ENCODE measurements around the gene PSMC3.
A peak's percentile ranks its signal among the peaks of the same experiment; 100 is the strongest.

Gene PSMC3

DNA sequence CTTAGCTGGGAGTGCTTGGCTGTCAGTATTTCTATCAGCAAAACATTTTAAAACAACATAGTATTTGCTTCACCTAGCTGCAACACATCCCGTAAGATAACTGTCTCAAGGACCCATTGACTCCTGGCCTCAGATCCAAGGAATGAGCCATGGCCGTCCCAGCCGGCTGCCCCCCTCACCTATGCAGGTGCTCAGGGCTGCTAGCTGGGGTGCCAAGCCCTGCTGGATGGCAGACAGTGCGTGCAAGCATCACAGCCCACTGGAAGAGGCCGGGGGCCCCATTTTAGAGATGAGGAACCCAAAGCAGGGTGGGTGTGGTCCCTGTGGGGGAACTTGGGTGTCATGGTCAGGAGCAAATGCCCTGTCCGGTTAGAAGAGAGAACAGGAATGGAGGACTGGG, 8.5 kb downstream of the PSMC3 start:
- TF ChIP-seq SIN3A (IDR thresholded peaks at IDR 0.05; ENCODE audit: borderline replicate concordance, insufficient read depth, low read length) (no peak), FOXP2 (optimal IDR thresholded peaks at IDR 0.05; ENCODE audit: borderline replicate concordance, extremely low read depth, extremely low read length, insufficient read depth) (no peak), POLR2AphosphoS5 (IDR thresholded peaks at IDR 0.05; ENCODE audit: low read depth, low read length) (peak; percentile 36; the same call in 1 of the 2 replicates), REST (IDR thresholded peaks at IDR 0.05; ENCODE audit: insufficient read depth in 1 of 2, low read depth in 2 of 2, low read length in 2 of 2) (no peak), TAF1 (IDR thresholded peaks at IDR 0.05; ENCODE audit: borderline replicate concordance, insufficient read depth, low read length) (no peak)

DNA sequence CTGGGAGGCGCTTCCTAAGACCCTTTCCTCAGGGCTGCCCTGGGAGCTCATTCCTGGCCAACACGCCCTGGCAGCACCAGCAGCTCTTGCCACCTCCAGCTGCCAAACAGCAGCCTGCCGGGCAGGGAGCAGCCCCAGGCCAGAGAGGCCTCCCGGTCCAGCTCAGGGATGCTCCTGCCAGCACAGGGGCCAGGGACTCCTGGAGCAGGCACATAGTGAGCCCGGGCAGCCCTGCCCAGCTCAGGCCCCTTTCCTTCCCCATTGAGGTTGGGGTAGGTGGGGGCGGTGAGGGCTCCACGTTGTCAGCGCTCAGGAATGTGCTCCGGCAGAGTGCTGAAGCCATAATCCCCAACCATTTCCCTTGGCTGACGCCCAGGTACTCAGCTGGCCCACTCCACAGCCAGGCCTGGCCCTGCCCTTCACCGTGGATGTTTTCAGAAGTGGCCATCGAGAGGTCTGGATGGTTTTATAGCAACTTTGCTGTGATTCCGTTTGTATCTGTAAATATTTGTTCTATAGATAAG, 10.2 kb downstream of the PSMC3 start:
- TF ChIP-seq REST (IDR thresholded peaks at IDR 0.05; ENCODE audit: insufficient read depth in 1 of 2, low read depth in 2 of 2, low read length in 2 of 2) (no peak), FOXP2 (optimal IDR thresholded peaks at IDR 0.05; ENCODE audit: borderline replicate concordance, extremely low read depth, extremely low read length, insufficient read depth) (no peak), POLR2AphosphoS5 (IDR thresholded peaks at IDR 0.05; ENCODE audit: low read depth, low read length) (peak; percentile 54; the same call in 1 of the 2 replicates), SIN3A (IDR thresholded peaks at IDR 0.05; ENCODE audit: borderline replicate concordance, insufficient read depth, low read length) (no peak), TAF1 (IDR thresholded peaks at IDR 0.05; ENCODE audit: borderline replicate concordance, insufficient read depth, low read length) (no peak)

GRCh38 chr11:47415091-47415854, 11.0 kb downstream of the PSMC3 start:
- no peak for TF ChIP-seq REST (IDR thresholded peaks at IDR 0.05; ENCODE audit: insufficient read depth in 1 of 2, low read depth in 2 of 2, low read length in 2 of 2)
- TF ChIP-seq TAF1 (IDR thresholded peaks at IDR 0.05; ENCODE audit: borderline replicate concordance, insufficient read depth, low read length), result no peak
- TF ChIP-seq POLR2AphosphoS5 (IDR thresholded peaks at IDR 0.05; ENCODE audit: low read depth, low read length), result peak; percentile 53

- no peak for TF ChIP-seq POLR2AphosphoS5 (IDR thresholded peaks at IDR 0.05; ENCODE audit: low read depth, low read length)
- TF ChIP-seq TAF1 (IDR thresholded peaks at IDR 0.05; ENCODE audit: borderline replicate concordance, insufficient read depth, low read length), result no peak
- TF ChIP-seq REST (IDR thresholded peaks at IDR 0.05; ENCODE audit: insufficient read depth in 1 of 2, low read depth in 2 of 2, low read length in 2 of 2), result no peak
- no peak for TF ChIP-seq SIN3A (IDR thresholded peaks at IDR 0.05; ENCODE audit: borderline replicate concordance, insufficient read depth, low read length)
- TF ChIP-seq FOXP2 (optimal IDR thresholded peaks at IDR 0.05; ENCODE audit: borderline replicate concordance, extremely low read depth, extremely low read length, insufficient read depth), result no peak
Observed at GRCh38 chr11:47414685-47415070, 11.6 kb downstream of the PSMC3 start.
